ENCODE results near the gene MAGT1.
"Not testable (repeated sequence)": the region's sequence is repeated elsewhere in the genome, so short reads cannot be mapped to it uniquely, and the experiment has no call there.

The MAGT1 gene

DNA sequence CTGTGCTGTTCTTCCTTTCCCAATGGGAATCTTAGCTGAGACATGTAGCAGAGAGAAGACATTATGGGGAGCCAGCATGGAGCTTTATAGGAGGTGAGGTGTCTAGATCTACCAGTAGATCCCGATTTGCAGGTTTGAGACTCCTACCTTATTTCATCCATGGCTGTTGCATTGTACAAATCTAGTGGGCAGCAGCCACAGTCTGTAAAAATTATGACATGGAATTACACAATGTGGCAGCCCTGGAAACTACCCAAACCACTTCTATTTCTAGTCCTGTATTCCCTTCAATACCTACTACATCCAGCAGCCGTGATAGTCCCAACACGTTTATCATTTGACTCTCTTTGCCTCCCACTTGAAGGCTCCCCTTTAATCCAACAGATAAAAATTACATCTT lies 23.3 kb upstream of the MAGT1 start:
- no peak overlapping the region for H3K27ac ChIP-seq (ENCODE audit: low read length)
- peaks cover 5% of the 10 kb centered on the region for H3K9me3 ChIP-seq (ENCODE audit: control insufficient read depth, low read depth, low read length)
- no peaks in the 10 kb centered on the region for H3K4me1 ChIP-seq (ENCODE audit: control insufficient read depth, low read depth, low read length)
- no peak overlapping the region for H3K9ac ChIP-seq (ENCODE audit: low read length)
- no peaks in the 10 kb centered on the region for H3K36me3 ChIP-seq (ENCODE audit: control insufficient read depth, low read depth, low read length)
- H3K27me3 ChIP-seq (ENCODE audit: control insufficient read depth, insufficient read depth, low read length) = no peaks in the 10 kb centered on the region
- H3K4me3 ChIP-seq (ENCODE audit: low read length) = no peak overlapping the region

DNA sequence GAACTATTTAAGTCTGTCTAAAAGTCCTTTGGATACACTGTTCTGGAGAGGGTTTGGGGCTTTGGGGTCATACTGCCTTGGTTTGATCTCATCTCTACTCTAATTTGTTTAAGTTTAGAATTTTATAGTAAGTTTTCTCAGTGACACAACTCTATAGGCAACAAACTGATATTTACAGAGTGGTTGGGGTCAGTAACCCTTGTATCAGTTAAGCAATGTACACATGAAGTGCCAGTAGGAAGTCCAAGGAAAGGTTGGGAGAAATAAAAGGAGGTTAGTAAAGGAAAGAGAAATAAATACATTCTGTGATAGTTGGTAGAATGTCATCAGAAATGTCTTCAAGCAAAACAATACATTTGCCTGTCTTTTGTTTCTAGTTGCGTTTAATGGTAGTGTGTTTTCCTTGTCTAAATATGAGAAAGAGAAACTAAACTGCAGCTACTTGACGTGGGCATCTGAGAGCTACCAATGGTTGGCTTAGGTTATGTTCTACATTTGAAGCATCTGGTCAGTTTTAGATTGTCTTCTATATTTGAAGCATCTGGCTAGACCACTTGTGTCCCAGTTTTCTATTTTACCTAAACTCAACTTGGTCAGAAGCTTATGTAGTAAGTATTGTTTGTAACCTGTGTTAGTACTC lies 22.2 kb upstream of the MAGT1 start:
- H3K27ac ChIP-seq (ENCODE audit: low read length) = no peak overlapping the region

DNA sequence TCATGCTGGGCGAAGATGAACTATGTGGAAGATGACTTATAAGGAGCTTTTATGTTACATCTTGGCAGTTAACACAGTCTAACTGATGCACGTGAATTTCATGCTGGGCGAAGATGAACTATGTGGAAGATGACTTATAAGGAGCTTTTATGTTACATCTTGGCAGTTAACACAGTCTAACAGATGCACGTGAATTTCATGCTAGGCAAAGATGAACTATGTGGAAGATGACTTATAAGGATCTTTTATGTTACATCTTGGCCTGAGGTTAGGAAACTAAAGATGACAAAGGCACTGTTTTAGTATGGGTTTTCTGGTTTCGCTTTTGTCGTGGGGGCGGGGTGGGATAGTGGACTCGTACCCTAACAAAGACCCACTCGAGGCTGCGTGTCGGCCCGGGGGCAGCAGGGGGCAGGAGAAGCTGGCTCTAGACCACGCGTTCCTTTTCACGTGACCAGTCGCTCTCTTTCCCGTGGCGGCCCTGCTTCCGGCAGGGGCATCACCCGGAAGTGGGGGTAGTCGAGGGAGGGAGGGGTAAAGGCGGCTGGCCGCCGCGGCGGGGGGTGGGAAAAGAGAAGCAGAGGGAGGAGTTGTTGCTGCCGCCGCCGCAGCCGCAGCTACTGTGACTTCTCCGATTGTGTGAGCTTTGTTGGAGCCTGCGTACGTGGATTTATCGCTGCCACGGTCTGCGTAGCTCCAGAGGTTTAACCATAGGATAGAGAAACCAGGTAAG lies 15.0 kb upstream of the MAGT1 start, which contains the start of gene ATP7A:
Gene ATP7A, plus strand, starts transcription at position 586 of the 733 bp plus-strand sequence. CDS start 60,949 bp downstream, outside the sequence.
- H3K27ac ChIP-seq (ENCODE audit: low read length) = no peak within 1 kb of the TSS

More for the DNA sequence above, 22.2 kb upstream of the MAGT1 start:
- H3K27me3 ChIP-seq (ENCODE audit: control insufficient read depth, insufficient read depth, low read length) = no peaks in the 10 kb centered on the region
- no peaks in the 10 kb centered on the region for H3K36me3 ChIP-seq (ENCODE audit: control insufficient read depth, low read depth, low read length)
- no peaks in the 10 kb centered on the region for H3K4me1 ChIP-seq (ENCODE audit: control insufficient read depth, low read depth, low read length)
- no peak overlapping the region for H3K4me3 ChIP-seq (ENCODE audit: low read length)
- no peaks in the 10 kb centered on the region for H3K9me3 ChIP-seq (ENCODE audit: control insufficient read depth, low read depth, low read length)
- H3K9ac ChIP-seq (ENCODE audit: low read length) = no peak overlapping the region

DNA sequence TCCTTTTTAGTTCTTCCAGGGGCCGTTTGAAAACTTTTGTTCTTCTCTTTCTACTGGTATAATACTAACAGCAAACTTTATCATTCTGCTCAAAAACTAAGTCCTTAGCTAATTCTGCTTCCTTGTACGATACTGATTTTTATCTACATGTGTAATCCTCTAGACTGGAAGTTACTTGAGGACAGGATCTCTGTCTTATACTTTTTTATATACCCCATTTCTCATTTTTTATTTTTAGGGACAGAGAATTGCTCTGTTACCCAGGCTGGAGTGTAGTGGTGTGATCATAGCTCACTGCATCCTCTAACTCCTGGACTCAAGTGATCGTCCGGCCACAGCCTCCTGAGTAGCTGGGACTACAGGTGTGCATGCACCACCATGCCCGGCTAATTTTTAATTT lies 6.3 kb upstream of the MAGT1 start:
- no peak overlapping the region for H3K4me3 ChIP-seq (ENCODE audit: low read length)
- peaks cover 14% of the 10 kb centered on the region for H3K9me3 ChIP-seq (ENCODE audit: control insufficient read depth, low read depth, low read length)
- H3K9ac ChIP-seq (ENCODE audit: low read length) = no peak overlapping the region
- peaks cover 27% of the 10 kb centered on the region for H3K36me3 ChIP-seq (ENCODE audit: control insufficient read depth, low read depth, low read length)
- no peaks in the 10 kb centered on the region for H3K27me3 ChIP-seq (ENCODE audit: control insufficient read depth, insufficient read depth, low read length)
- no peaks in the 10 kb centered on the region for H3K4me1 ChIP-seq (ENCODE audit: control insufficient read depth, low read depth, low read length)
- H3K27ac ChIP-seq (ENCODE audit: low read length) = no peak overlapping the region

More for the DNA sequence above, 15.0 kb upstream of the MAGT1 start, which contains the start of gene ATP7A:
- Histone ChIP-seq H3K4me3 (ENCODE audit: low read length) (peak within 1 kb of the TSS; percentile 83), H3K4me1 (ENCODE audit: control insufficient read depth, low read depth, low read length) (no peaks in the 10 kb centered on the region), H3K9me3 (ENCODE audit: control insufficient read depth, low read depth, low read length) (peaks cover 4% of the 10 kb centered on the region), H3K36me3 (ENCODE audit: control insufficient read depth, low read depth, low read length) (no peaks in the 10 kb centered on the region), H3K9ac (ENCODE audit: low read length) (peak within 1 kb of the TSS; percentile 75), H3K27me3 (ENCODE audit: control insufficient read depth, insufficient read depth, low read length) (no peaks in the 10 kb centered on the region)

DNA sequence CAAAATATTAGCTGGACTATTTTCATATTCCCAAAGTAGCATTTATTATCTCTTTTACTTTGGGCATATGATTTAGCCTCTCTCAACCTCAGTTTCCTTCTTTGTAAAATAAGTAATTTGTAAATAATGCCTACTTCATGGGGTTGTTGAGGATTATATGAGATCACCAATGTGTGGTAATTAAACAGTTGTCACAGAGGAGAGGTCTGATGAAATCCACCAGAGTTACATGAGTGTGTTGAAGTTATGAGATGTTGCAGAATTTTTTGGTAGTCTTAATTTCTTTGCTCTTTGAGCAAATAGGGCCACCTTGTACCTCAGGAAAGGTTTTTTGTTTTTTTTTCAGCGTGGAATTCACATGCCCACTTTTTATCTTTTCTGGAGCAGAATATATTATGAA lies 5.5 kb upstream of the MAGT1 start:
- Histone ChIP-seq H3K9me3 (ENCODE audit: control insufficient read depth, low read depth, low read length) (peaks cover 9% of the 10 kb centered on the region), H3K27ac (ENCODE audit: low read length) (no peak overlapping the region), H3K36me3 (ENCODE audit: control insufficient read depth, low read depth, low read length) (peaks cover 27% of the 10 kb centered on the region), H3K4me1 (ENCODE audit: control insufficient read depth, low read depth, low read length) (no peaks in the 10 kb centered on the region), H3K4me3 (ENCODE audit: low read length) (peak overlapping the region; percentile 72), H3K9ac (ENCODE audit: low read length) (peak overlapping the region; percentile 88), H3K27me3 (ENCODE audit: control insufficient read depth, insufficient read depth, low read length) (no peaks in the 10 kb centered on the region)

DNA sequence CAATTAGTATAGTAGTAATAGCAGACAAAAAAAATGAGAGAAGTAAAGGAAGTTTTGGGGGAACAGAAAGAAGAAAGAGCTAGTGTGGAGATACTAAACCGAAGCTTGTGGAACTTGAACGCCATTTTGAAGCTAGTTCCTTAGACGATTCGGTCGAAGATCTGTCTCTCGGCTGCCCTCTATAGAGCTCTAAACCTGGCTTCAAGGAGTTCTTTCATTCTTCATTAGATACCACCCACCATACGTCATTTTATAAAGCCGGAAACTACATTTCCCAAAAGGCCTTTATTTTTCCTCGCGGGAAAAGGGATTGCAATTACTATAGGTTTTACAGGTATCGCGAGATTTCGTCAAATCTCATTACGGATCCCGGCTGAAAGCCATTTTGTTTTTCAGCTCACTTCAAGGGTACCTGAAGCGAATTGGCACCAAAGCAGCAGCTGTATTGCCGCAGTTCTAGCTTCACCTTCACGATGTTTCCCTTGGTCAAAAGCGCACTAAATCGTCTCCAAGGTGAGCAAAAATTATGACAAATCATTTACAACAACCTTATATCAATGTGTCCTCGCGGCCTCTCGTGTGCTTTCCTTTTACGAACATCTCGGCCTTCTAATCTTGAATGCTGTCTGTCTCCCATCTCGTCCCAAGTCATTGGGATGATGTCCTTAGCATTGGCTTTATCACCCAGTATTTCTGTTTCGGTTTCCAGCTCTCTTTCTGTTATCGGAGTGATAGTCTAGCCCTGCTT lies 4.0 kb upstream of the MAGT1 start, which contains the start of gene COX7B:
Gene COX7B, plus strand, starts transcription at position 388 of the 748 bp plus-strand sequence. Its CDS starts 86 bp downstream, at position 474.
- H3K9me3 ChIP-seq (ENCODE audit: control insufficient read depth, low read depth, low read length) = peaks cover 9% of the 10 kb centered on the region
- H3K4me3 ChIP-seq (ENCODE audit: low read length) = peak within 1 kb of the TSS; percentile 72
- H3K4me1 ChIP-seq (ENCODE audit: control insufficient read depth, low read depth, low read length) = no peaks in the 10 kb centered on the region
- no peaks in the 10 kb centered on the region for H3K27me3 ChIP-seq (ENCODE audit: control insufficient read depth, insufficient read depth, low read length)
- H3K9ac ChIP-seq (ENCODE audit: low read length) = peak within 1 kb of the TSS; percentile 88
- peaks cover 17% of the 10 kb centered on the region for H3K36me3 ChIP-seq (ENCODE audit: control insufficient read depth, low read depth, low read length)
- peak within 1 kb of the TSS; percentile 74 for H3K27ac ChIP-seq (ENCODE audit: low read length)

DNA sequence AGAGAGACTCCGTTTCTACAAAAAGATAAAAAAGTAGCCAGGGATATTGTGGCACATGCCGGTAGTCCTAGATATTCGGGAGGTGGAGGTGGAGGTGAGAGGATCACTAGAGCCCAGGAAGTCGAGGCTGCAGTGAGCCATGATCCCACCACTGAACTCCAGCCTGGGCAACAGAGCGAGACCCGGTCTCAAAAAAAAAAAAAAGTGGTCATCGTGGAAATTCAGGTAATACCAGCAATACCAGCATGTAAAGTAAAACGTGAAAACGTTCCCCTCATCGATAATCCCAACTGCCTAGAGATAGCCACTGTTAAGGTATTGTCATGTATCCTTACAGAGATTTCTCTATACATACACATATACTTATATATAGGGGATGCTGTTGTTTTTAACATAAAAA lies 1.5 kb downstream of the MAGT1 start:
- Histone ChIP-seq H3K27me3 (ENCODE audit: control insufficient read depth, insufficient read depth, low read length) (no peaks in the 10 kb centered on the region), H3K4me1 (ENCODE audit: control insufficient read depth, low read depth, low read length) (no peaks in the 10 kb centered on the region), H3K36me3 (ENCODE audit: control insufficient read depth, low read depth, low read length) (no peaks in the 10 kb centered on the region), H3K9me3 (ENCODE audit: control insufficient read depth, low read depth, low read length) (peaks cover 3% of the 10 kb centered on the region), H3K27ac (ENCODE audit: low read length) (no peak overlapping the region), H3K4me3 (ENCODE audit: low read length) (peak overlapping the region; percentile 81), H3K9ac (ENCODE audit: low read length) (no peak overlapping the region)

DNA sequence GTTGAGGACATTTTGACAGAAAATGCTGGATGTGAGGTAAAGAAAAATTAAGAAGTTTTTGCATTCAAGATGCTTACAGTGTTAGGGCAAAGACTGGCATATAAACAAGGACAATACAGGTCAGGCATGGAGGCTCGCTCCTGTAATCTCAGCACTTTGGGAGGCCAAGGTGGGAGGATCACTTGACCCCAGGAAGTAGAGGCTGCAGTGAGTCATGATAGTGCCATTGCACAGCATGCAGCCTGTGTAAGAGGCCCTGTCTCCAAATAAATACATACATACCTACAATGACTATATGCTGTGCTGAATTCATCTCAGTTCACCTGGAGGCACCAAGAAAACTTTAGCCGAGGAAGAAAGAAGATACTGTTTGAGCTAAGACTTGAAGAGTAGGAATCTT lies 2.3 kb downstream of the MAGT1 start:
- no peaks in the 10 kb centered on the region for H3K4me1 ChIP-seq (ENCODE audit: control insufficient read depth, low read depth, low read length)
- no peak overlapping the region for H3K27ac ChIP-seq (ENCODE audit: low read length)
- peaks cover 3% of the 10 kb centered on the region for H3K9me3 ChIP-seq (ENCODE audit: control insufficient read depth, low read depth, low read length)
- H3K4me3 ChIP-seq (ENCODE audit: low read length) = no peak overlapping the region
- H3K27me3 ChIP-seq (ENCODE audit: control insufficient read depth, insufficient read depth, low read length) = no peaks in the 10 kb centered on the region
- H3K9ac ChIP-seq (ENCODE audit: low read length) = no peak overlapping the region
- H3K36me3 ChIP-seq (ENCODE audit: control insufficient read depth, low read depth, low read length) = no peaks in the 10 kb centered on the region

DNA sequence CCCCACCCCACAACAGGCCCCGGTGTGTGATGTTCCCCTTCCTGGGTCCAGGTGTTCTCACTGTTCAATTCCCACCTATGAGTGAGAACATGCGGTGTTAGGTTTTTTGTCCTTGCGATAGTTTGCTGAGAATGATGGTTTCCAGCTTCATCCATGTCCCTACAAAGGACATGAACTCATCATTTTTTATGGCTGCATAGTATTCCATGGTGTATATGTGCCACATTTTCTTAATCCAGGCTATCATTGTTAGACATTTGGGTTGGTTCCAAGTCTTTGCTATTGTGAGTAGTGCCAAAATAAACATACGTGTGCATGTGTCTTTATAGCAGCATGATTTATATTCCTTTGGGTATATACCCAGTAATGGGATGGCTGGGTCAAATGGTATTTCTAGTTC lies 13.8 kb downstream of the MAGT1 start:
- not testable (repeated sequence) for H3K36me3 ChIP-seq (ENCODE audit: control insufficient read depth, low read depth, low read length); H3K4me1 ChIP-seq (ENCODE audit: control insufficient read depth, low read depth, low read length); H3K9ac ChIP-seq (ENCODE audit: low read length); H3K27me3 ChIP-seq (ENCODE audit: control insufficient read depth, insufficient read depth, low read length); H3K4me3 ChIP-seq (ENCODE audit: low read length); H3K27ac ChIP-seq (ENCODE audit: low read length); H3K9me3 ChIP-seq (ENCODE audit: control insufficient read depth, low read depth, low read length)

DNA sequence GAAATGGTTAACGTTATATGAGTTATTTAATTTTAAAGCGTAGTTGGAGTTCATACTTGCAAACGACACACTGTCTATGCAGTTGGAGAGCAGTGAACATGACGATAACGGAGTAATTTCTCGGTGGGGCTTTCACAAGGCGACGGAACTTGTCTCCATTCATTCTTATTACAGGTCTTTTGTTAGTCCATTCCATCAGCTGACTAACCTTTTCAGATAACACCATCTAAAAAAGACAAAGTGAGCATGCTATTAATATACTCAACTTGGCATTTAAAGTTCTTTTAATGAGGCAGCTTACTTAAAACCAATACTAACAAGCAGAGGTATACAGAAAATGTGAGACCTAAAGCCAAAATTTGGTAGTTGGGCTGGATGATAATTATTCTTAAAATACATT lies 19.9 kb downstream of the MAGT1 start:
- H3K9ac ChIP-seq (ENCODE audit: low read length) = no peak overlapping the region
- H3K27ac ChIP-seq (ENCODE audit: low read length) = no peak overlapping the region
- H3K4me1 ChIP-seq (ENCODE audit: control insufficient read depth, low read depth, low read length) = no peaks in the 10 kb centered on the region
- no peaks in the 10 kb centered on the region for H3K27me3 ChIP-seq (ENCODE audit: control insufficient read depth, insufficient read depth, low read length)
- H3K4me3 ChIP-seq (ENCODE audit: low read length) = no peak overlapping the region
- H3K9me3 ChIP-seq (ENCODE audit: control insufficient read depth, low read depth, low read length) = peaks cover 3% of the 10 kb centered on the region
- no peaks in the 10 kb centered on the region for H3K36me3 ChIP-seq (ENCODE audit: control insufficient read depth, low read depth, low read length)

DNA sequence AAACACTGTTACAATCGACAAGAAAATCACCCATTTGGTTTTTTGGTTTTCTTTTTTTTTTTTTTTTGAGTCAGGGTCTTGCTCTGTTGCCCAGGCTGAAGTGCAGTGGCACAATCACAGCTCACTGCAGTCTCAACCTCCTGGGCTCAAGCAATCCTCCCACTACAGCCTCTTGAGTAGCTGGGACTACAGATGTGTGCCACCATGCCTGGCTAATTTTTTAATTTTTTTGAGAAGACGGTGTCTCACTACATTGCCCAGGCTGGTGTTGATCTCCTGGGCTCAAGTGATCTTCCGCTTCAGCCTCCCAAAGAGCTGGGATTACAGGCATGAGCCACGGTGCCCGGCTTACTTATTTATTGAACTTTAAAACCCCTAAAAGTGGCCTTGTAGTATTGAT lies 63.7 kb downstream of the MAGT1 start:
- not testable (repeated sequence) for H3K4me1 ChIP-seq (ENCODE audit: control insufficient read depth, low read depth, low read length); H3K27ac ChIP-seq (ENCODE audit: low read length); H3K36me3 ChIP-seq (ENCODE audit: control insufficient read depth, low read depth, low read length); H3K9ac ChIP-seq (ENCODE audit: low read length); H3K9me3 ChIP-seq (ENCODE audit: control insufficient read depth, low read depth, low read length); H3K27me3 ChIP-seq (ENCODE audit: control insufficient read depth, insufficient read depth, low read length); H3K4me3 ChIP-seq (ENCODE audit: low read length)

Data from iPS-18a (cell line).